ENCODE data around the gene MPV17. TPM values are rescaled to one million over a fixed set of nuclear protein-coding genes. Genes with fewer than 3 reads are reported as not detected.

The MPV17 gene
- total RNA-seq, 2 donors from 2014 or later: 46.6 to 59.6 TPM

DNA sequence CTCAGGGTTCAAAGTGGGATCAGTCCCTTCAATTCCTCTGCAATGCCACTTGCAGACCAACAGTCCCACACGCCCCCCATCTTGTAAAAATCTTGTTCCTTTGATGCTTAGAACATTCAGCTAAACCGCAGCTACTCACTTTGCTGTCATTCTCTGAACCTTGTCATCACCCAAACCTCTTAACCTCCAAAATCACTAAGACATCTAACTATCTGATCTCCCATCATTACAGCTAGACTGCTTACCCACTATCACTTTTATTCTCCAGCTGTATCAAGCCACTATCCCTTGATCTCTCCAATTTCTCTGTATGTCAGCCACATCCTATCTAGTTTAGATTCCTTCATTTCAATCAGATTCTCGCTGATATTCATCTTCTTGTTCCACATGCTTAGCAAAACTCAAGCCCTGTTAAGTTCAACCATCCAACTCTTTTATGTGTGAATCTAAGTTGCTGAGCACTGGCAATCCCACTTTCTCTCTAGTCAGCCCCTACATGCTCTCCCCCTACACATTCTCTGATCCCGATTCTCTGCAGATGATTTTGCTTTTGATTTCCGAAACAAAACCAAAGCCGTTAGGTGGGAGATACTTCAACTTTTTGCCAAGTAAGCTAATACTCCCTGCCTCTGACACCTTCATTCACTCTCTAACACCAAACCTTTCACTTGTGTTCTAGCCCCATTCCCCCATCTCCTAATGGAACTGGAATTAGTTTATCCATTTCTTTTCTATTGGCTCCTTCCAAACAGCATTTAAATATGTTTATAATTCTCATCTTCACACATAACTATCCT, 29.1 kb upstream of the MPV17 start:
- Histone ChIP-seq H3K9me3 (ENCODE audit: control insufficient read depth, low read length) (no peaks in the 10 kb centered on the region), H3K4me1 (ENCODE audit: control insufficient read depth, insufficient read depth, low read length) (no peaks in the 10 kb centered on the region), H3K9ac (ENCODE audit: extremely low read depth, low read length, poor library complexity, severe bottlenecking) (no peak overlapping the region), H3K27me3 (ENCODE audit: control insufficient read depth, insufficient read depth, low read length, poor library complexity, severe bottlenecking) (no peaks in the 10 kb centered on the region), H3K27ac (ENCODE audit: low read depth, low read length) (no peak overlapping the region), H3K36me3 (ENCODE audit: control insufficient read depth, insufficient read depth, low read length) (no peaks in the 10 kb centered on the region), H3K4me3 (ENCODE audit: low read length) (no peak overlapping the region)
- Mint-ChIP-seq H3K9me3 (peaks cover under 1% of the 10 kb centered on the region), H3K36me3 (ENCODE audit: low read depth) (peaks cover 18% of the 10 kb centered on the region), H3K4me1 (peaks cover 17% of the 10 kb centered on the region), H3K27ac (no peak overlapping the region), H3K27me3 (ENCODE audit: insufficient read depth) (no peaks in the 10 kb centered on the region), H3K4me3 (no peak overlapping the region)
- no peak for DNase-seq
- WGBS, 2 experiments (ENCODE audit: insufficient coverage in 1 of 2, insufficient read length in 1 of 2): 93 to 94% methylated on average over 6 of the region's 6 CpGs
- TF ChIP-seq, protein P1, sequence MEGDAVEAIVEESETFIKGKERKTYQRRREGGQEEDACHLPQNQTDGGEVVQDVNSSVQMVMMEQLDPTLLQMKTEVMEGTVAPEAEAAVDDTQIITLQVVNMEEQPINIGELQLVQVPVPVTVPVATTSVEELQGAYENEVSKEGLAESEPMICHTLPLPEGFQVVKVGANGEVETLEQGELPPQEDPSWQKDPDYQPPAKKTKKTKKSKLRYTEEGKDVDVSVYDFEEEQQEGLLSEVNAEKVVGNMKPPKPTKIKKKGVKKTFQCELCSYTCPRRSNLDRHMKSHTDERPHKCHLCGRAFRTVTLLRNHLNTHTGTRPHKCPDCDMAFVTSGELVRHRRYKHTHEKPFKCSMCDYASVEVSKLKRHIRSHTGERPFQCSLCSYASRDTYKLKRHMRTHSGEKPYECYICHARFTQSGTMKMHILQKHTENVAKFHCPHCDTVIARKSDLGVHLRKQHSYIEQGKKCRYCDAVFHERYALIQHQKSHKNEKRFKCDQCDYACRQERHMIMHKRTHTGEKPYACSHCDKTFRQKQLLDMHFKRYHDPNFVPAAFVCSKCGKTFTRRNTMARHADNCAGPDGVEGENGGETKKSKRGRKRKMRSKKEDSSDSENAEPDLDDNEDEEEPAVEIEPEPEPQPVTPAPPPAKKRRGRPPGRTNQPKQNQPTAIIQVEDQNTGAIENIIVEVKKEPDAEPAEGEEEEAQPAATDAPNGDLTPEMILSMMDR (conservative IDR thresholded peaks at IDR 0.05): no peak

DNA sequence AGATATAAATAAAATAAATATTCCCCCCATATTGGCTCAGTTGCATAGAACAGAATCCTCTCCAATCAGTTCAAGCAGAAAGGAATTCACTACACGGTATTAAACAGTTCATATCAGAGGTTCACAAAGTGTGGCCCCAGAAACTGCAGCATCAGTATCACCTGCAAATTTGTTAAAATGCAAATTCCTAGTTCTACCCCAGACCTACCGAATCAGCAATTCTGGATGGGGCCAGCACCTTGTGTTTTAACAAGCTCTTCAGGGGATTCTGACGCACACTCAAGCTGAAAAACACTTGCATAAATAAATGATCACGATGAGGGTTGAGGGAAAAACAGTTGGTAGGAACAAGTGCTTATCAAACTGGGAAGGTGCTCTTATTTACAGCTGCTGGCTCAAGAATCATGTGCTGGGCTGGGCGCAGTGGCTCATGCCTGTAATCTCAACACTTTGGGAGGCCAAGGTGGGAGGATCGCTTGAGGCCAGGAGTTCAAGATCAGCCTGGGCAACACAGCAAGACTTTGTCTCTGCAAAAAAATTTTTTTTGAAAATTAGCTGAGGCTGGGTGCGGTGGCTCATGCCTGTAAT, 27.3 kb upstream of the MPV17 start:
- H3K4me1 ChIP-seq (ENCODE audit: control insufficient read depth, insufficient read depth, low read length): no peaks in the 10 kb centered on the region
- Mint-ChIP-seq H3K4me1 (peaks cover 12% of the 10 kb centered on the region), H3K27ac (no peak overlapping the region), H3K9me3 (no peaks in the 10 kb centered on the region), H3K4me3 (no peak overlapping the region), H3K27me3 (ENCODE audit: insufficient read depth) (no peaks in the 10 kb centered on the region), H3K36me3 (ENCODE audit: low read depth) (peaks cover 17% of the 10 kb centered on the region)
- 94 to 97% methylated on average over 7 of the region's 7 CpGs for WGBS, 2 experiments (ENCODE audit: insufficient coverage in 1 of 2, insufficient read length in 1 of 2)
- no peak overlapping the region for H3K4me3 ChIP-seq (ENCODE audit: low read length)
- no peaks in the 10 kb centered on the region for H3K27me3 ChIP-seq (ENCODE audit: control insufficient read depth, insufficient read depth, low read length, poor library complexity, severe bottlenecking)
- no peak overlapping the region for H3K9ac ChIP-seq (ENCODE audit: extremely low read depth, low read length, poor library complexity, severe bottlenecking)
- DNase-seq: no peak
- TF ChIP-seq, protein P1 (conservative IDR thresholded peaks at IDR 0.05): no peak
- no peak overlapping the region for H3K27ac ChIP-seq (ENCODE audit: low read depth, low read length)
- no peaks in the 10 kb centered on the region for H3K9me3 ChIP-seq (ENCODE audit: control insufficient read depth, low read length)
- no peaks in the 10 kb centered on the region for H3K36me3 ChIP-seq (ENCODE audit: control insufficient read depth, insufficient read depth, low read length)

DNA sequence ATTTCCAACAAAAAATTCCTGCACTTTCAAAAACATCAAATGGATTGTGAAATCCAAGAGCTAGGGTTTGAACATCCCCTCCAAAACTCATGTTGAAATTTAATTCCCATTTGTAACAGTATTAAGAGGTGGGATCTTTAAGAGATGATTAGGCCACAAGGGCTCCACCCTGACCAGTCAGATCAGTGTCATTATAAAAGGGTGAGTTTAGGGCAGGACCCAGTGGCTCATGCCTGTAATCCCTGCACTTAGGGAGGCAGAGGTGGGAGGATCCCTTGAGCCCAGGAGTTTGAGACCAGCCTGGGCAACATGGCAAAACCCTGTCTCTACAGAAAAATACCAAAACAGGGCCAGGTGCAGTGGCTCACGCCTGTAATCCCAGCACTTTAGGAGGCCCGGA, 24.7 kb upstream of the MPV17 start:
- DNase-seq: no peak
- peaks cover 10% of the 10 kb centered on the region for H3K36me3 ChIP-seq (ENCODE audit: control insufficient read depth, insufficient read depth, low read length)
- no peaks in the 10 kb centered on the region for H3K27me3 ChIP-seq (ENCODE audit: control insufficient read depth, insufficient read depth, low read length, poor library complexity, severe bottlenecking)
- no peak overlapping the region for H3K27ac ChIP-seq (ENCODE audit: low read depth, low read length)
- H3K4me1 Mint-ChIP-seq: peaks cover under 1% of the 10 kb centered on the region
- no peak overlapping the region for H3K27ac Mint-ChIP-seq
- H3K4me3 ChIP-seq (ENCODE audit: low read length): no peak overlapping the region
- no peak overlapping the region for H3K9ac ChIP-seq (ENCODE audit: extremely low read depth, low read length, poor library complexity, severe bottlenecking)
- H3K9me3 Mint-ChIP-seq: no peaks in the 10 kb centered on the region
- H3K4me3 Mint-ChIP-seq: no peak overlapping the region
- TF ChIP-seq, protein P1 (conservative IDR thresholded peaks at IDR 0.05): no peak
- H3K27me3 Mint-ChIP-seq (ENCODE audit: insufficient read depth): no peaks in the 10 kb centered on the region
- H3K9me3 ChIP-seq (ENCODE audit: control insufficient read depth, low read length): no peaks in the 10 kb centered on the region
- no peaks in the 10 kb centered on the region for H3K4me1 ChIP-seq (ENCODE audit: control insufficient read depth, insufficient read depth, low read length)
- 90 to 95% methylated on average over 2 of the region's 2 CpGs for WGBS, 2 experiments (ENCODE audit: insufficient coverage in 1 of 2, insufficient read length in 1 of 2)
- H3K36me3 Mint-ChIP-seq (ENCODE audit: low read depth): peaks cover 25% of the 10 kb centered on the region

Data from endodermal cell (in vitro differentiated cells).